ENCODE results near the gene PTPN6. TPM values are rescaled to one million over a fixed set of nuclear protein-coding genes. Genes with fewer than 3 reads are reported as not detected.

The PTPN6 gene
- total and polyA plus RNA-seq, 2 of the 8 experiments (the other 6 are each of a cell fraction or from before 2014, with no cell fraction given): 16.3 to 28.4 TPM

GRCh38 chr12:6978188-6978587, 27.0 kb downstream of the PTPN6 start (continued):
- TF ChIP-seq TAF1 (IDR thresholded peaks at IDR 0.05; ENCODE audit: low read depth, low read length) (no peak), SUZ12 (IDR thresholded peaks at IDR 0.05; ENCODE audit: low read length) (no peak), CBX8 (IDR thresholded peaks at IDR 0.05; ENCODE audit: borderline replicate concordance, low read depth, low read length) (no peak), PHF8 (conservative IDR thresholded peaks at IDR 0.05; ENCODE audit: low read depth, low read length) (no peak), KDM1A (IDR thresholded peaks at IDR 0.05; ENCODE audit: borderline replicate concordance, low read length) (no peak), CHD7 (IDR thresholded peaks at IDR 0.05; ENCODE audit: insufficient replicate concordance, low read length) (no peak), RNF2 (IDR thresholded peaks at IDR 0.05; ENCODE audit: borderline replicate concordance, low read depth, low read length, missing control alignments, poor library complexity, severe bottlenecking) (no peak)
